NCI-H748 treated with DMSO at 0.1 percent for 48 hours (cell line): ENCODE results near the gene HOXB3.
A peak's percentile ranks its signal among the peaks of the same experiment; 100 is the strongest.

Experiments used
- DNase-seq: peaks from one replicate; lab custom pipeline; 2025; lab: John Stamatoyannopoulos, UW

The HOXB3 gene

DNA sequence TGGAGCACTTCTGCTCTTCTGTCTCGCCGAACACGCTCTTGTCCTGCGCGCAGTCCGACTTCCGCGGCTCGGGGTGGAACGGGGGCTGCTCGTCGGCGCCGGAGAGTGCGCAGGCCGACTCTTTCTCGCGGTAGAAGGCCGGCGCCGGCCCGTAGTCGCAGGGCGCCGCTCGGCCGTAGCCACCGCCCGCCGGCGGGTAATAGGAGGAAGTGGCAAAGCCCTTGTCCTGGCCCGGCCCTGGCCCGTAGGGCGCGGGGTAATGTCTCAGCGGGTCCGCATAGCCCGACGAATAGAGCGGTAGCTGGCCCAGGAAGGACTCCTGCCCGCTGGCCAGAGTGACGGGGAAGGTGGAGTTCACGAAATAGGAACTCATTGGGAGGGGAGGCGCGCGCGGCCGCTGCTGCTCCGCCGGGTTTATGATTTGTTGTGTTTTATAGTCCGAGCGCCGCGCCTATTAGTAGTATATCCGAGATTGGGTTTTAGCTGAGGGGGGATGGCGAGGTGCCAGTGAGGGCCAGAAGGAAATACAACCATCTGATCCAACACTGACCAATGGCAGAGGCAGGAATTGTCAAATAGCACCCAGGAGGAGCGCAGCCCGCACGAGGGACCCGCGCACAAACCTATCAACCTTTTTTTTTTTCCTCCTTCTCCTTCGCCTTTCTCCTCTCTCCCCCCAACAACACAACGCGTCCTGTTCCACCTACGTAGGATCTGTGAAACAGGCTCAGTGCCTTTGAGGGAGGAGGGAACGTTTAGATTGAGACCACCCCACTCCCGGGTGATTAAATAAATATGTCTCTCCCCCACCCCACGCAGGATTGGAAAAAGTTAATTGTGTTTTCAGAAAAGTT, 8.0 kb upstream of the HOXB3 start:
- peak; percentile 25 for DNase-seq

DNA sequence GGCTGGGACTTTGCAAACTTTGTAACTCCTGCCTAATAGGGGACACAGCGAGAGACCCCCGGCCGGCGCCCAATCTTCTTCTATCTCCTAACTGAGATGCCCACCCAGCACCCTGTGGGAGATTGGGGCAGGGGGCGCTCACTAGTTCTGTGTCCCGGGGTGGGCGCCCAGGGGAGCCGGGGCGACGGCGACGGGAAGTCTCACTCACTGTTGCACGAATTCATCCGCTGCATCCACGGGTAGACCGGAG, 7.4 kb upstream of the HOXB3 start:
- no peak for DNase-seq

DNA sequence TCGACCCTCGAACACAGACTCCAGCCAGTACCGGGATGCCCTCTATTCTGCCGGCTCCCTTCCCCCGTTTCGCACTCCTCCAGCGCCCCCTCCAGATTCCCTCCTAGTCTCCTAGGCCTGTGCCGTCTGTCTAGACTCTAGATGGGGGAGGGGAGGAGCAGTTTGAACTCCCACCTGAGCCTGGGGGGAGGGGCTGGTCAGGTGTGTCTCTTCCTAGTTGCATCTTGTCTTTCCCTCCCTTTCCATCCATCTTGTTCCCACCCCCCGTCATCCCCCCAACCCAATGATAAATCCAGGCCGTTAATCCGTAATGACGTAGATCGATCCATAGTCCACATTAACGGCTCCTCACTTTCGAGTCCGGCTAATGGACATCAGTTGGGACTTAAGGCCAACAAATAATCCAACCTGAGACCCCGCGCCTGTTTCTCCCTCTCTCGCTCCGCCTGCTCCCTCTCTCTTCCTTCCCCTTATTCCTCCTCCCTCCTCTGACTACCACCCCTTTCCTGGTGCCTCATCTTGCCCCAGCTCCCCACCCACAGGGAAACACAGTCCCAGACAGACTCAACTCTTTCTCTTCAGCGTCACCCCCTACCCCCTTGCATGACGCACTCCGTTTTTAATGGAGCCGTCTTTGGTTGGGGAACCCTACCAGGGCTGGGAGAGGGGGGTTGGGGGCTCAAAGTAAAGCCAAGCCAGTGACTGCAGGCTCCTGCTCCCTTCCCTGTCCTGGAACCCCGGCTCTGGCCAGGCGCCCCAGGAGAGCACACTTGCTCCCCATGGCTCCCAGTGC, 6.9 kb upstream of the HOXB3 start:
- no peak for DNase-seq

DNA sequence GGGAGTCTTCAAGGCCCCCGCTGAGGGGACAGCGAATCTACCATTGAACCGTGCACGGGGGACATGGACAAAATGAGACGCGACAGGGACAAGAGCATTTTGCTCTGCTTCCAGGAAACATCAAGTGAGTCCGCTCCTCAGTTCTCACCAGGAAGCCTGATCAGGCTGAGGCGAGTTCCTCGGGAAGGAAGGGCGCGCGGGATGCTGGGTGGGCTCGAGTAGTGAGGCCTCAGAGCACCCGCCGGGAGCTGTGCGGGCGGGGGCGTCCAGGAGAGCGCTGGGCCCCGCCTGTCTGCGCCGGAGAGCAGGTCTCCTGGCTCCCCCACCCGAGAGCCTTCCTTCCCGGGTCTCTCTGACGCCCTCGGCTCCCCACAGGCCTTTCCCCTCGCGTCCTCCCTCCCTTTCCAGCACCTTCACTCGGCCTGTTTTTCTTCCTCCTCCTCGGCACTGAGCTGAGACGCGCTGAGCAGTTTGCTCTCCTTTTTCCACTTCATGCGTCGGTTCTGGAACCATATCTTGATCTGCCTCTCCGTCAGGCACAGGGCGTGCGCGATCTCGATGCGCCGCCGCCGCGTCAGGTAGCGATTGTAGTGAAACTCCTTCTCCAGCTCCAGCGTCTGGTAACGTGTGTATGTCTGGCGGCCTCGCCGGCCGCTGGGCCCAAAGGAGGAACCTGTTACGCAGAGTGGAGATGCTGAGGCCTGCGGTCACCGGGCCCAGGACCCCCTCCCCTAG, 6.1 kb upstream of the HOXB3 start:
- DNase-seq = no peak

DNA sequence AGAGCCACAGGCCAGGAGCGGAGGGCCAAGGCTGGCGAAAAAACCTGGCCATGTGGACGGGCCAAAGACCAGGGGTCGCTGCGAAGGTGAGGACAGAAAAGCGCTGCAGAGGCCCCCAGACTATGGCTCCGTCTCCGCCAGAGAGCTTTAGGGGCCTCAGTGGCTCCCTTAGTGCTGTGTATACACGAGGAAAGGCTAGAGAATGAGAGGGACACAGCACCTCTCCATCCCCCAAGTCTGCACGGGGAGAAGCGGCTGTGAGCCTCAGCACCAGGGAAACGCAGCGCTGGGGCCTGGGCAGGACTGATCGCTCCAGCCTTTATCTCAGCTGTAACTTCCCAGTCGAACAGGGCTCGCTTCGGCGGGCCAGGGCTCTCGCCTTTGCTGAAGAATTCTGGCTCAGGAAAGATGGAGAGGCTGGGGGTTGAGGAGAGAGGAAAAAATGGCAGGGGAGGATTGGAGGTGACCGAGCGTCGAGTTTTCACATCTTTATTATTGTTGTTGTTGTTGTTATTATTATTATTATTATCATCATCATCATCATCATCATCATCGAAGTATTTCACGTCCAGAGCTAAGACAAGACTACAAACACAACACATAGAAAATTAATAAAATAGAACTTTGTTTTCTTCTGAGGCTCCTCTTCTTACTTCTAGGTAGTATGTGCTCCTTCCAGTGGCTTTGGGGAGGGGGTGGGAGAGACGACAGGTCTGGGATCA, 5.4 kb upstream of the HOXB3 start:
- DNase-seq = no peak

DNA sequence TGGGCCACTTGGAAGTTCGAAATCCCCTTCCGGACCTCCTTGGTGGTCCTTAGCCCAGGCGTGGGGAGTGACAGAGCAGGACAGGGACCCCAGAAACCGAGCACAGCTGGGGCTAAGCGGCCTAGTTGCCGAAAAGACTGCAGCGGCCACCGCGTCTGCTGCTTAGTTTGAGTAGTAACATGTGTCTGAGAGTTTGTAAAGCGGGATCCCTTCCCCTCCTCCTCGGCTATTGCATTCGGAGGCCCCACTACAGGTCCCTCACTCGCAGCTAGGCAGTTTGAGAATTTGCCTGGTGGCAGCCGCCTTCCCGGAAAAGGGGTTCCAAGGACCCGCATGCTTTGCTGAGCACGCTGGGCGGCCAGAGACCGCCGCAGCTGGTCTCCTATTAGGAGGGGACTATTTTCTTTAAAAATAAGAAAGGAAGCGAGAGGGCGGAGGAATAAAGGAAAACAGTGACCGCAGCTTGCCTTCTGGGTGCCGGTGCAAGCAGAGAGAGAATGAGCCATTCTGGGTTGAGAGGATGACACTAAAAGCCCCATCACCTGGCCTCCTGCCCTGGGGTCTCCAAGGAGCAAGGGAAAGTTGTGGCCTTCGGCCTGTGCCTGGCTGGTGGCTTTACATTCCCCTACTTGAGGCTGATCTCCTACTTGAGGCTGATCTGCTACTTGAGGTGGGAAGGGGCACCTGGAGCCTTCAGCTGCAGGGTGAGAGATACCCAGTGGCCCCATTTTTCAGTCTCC, 4.7 kb upstream of the HOXB3 start:
- no peak for DNase-seq

DNA sequence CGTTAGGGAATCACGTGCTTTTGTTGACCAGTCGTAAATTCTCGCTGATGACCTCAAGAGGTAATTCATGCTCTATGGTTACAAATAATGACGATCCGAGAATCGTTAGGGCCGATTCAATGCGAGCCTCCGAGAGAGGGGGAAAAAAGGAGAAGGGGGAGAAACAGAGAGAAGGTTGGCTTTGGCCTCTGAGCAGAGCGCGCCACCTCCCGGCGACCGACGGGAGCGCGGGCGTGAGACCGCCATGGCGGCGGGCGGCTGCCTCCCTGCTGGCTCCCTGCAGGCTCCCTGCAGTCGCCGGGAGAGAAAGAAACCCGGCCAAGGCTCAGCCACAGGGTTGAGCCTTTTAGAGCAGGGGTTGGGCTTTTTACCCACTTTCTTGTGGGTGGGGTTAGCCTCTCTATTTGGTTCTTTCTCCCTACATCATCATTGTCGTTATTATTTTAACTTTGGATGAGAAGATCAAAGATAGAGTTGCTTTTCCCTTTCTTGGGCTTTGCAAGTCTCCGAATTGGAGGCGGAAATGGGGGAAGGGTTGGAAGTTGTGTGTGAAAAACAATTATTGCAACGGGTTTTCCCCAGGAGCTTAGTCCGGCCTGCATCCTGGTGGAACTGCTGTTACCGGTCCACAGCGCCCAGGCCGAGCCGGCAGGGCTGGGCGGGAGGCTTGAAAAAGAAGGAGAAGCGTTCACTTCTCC, 3.9 kb upstream of the HOXB3 start:
- peak; percentile 79 for DNase-seq

DNA sequence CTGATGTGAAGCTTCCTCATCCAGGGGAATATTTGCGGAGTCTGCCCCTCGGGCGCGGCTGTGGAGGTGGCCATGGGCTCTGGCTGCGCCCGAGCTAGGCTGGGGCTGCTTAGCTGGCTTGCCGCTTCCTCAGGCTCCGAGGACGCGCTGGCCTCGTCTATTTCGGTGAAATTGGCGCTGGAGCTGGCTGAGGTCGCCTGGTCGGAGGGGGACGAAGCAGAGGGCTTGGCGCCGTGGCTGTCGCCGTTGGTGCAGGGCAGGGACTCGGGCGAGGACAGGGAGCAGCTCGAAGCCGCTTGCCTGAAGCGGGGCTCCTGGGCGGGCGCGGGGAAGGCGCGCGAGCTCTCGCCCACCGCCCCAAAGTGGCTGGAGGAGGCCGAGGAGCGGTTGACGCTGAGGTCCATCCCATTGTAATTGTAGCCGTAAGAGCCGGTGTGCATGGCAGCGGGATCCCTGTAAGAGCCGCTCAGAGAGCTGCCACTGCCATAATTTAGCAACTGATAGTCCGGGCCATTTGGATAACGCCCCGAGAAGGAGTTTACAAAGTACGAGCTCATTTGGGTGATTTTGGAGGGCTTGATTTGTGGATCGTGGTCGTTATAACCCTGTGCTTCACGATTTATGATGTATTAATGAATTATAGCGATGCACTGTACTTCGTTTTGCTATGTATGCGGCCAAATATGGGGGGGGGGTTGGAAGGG, 3.2 kb upstream of the HOXB3 start, which contains the start of gene HOXB5:
HOXB5 (minus strand) TSS at position 654 of the 704 bp plus-strand sequence; CDS start at position 557, 97 bp downstream.
- peak; percentile 51 for DNase-seq

DNA sequence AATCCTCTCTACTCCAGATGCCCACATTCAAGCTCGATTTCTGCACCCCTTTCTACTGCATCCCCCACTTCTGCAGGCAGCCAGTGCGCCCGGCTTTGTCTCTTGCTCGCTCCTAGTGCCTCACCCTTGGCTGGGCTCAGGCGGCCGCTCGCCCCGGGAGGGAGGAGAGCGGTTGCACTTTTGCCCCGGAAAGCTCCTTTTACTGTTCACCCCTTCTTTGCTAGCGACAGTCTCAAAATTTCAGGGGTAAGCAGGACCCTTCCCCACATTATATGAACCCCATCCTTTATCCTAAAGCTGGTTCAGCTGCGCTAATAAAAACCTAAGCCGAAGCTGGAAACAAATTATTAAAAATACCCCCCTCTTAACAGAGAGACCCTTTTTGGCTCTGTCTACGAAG, 2.5 kb upstream of the HOXB3 start:
- no peak for DNase-seq

DNA sequence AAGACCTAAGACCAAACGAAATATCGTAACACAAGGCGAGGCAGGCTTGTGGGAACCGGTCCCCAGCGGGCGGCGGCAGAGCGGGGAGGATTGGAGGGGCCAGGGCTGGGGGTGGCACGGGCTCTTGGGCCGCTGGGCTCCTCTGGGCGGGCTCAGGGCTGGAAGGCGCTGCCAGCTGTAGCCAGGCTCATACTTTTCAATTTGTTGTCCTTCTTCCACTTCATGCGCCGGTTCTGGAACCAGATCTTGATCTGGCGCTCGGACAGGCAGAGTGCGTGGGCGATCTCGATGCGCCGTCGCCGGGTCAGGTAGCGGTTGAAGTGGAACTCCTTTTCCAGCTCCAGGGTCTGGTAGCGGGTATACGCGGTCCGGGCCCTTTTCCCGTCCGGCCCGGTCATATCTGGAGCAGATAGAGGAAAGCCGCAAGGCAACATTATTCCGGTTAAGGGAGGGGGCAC, 2.0 kb upstream of the HOXB3 start:
- DNase-seq = no peak

DNA sequence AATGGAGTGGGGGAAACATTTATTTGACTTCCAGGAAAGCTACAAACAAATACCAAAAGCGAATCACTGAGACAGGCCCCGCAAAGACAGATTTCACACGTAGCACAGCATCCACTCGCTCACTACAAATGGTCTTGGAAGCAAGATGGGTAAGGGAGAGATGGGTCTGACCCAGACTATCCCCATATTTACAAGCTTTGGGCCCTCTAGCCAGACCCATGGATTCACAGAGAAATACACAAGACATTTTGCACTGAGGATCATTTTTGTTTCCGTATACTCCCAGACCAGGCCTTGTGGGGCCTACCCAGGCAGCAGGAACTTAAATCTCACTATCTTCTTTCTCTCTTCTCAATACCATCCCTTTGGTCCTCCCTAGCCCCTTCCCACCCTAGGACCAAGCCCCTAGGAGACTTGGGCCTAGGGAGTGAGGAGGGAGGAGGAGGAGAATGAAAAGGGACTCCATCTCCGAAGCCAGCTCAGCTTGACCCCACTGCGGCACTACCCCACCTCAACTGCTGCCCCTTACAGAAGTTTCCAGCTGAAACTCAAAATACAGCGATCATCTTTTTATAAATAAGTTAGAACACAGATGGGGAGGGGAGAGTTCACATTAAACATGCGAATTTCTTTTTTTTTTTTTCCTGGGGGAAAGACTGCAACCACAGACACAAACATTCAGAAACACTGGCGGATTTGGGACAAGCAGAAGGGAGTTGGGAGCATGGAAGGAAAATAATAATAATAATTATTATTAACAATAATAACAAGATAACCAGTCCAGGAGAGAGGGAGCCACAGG, 1.4 kb upstream of the HOXB3 start:
- DNase-seq = no peak

DNA sequence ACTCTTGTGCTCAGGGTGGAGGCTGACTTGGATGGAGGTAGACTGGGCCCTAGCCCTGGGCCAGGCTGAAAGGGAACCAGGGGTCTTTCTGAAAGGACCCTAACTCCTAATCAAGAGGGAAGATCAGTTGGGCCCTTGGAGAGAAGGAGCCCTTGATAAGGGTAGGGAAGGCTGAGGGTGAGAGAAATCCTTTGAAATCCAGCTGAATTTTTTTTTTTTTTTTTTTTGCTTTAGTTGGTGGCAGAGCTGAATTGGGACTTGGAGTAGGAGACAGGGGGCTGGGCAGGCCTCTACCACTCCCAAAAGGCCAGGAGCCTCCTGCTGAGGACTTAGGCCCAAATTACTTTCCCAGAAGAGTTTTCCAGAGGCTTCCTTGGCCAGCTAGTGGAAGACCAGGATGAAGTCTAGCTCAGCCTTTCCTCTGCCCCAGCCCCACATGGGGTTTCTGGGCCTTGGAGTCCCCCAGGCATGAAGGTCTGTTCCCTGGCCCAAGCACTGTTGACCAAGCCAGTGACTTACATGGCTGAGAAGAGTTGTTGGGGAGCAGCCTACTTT, 643 bp upstream of the HOXB3 start:
- DNase-seq = no peak

DNA sequence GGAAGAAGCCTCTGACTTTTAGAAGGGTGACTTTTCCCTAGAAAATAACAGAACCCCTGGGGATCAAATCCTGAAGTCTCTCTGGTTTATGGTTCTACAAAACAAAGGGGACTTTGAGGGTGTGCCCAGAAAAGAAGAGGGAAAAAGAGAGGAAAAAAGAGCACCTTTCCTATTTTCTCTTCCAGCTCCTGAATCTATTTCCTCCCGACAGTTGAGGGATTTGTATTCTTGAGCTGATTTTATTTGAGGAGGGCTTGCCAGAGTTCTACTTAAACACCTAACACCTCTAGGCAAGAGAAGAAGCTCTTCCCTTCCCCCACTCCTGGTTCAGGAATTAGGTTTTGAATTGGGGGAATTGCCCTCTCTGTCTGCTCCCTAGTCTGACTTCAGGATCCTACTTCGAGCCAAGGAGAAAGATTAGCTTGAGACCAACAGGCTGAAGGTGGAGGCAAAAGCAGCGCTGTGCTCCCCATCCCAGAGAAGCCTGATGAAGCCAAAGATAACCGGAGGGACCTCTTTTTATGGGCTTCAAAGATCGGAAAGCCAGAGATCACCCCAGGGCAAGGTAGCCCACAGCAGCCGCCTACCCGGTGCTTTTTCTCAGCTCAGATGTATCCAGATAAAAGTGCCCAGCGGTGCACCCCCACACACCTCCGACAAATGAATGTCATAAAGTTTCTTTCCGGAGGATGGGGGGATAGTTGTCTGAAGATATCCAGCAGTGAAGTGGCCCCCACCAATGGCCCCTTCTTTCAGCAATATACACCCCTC, 796 bp downstream of the HOXB3 start:
- DNase-seq = no peak

DNA sequence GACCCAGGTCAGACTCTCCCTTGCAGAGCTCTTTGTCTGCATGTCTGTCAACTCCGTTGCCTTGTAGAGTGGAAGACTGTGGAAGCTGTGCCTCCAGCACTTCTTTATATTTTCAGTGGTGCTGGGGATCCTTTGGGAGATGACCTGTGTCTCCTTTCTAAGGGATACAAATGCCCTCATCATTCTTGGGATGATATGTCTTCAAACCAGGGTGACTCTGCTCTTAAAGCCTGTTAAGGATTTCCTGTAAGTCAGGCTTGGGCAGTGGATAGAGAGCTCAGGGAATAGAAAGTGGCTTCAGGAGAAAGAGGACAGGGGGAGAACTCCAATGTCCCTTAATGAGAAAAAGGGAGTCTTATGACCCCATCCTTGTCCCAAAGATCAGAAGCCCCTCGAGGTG, 1.5 kb downstream of the HOXB3 start:
- DNase-seq = no peak

DNA sequence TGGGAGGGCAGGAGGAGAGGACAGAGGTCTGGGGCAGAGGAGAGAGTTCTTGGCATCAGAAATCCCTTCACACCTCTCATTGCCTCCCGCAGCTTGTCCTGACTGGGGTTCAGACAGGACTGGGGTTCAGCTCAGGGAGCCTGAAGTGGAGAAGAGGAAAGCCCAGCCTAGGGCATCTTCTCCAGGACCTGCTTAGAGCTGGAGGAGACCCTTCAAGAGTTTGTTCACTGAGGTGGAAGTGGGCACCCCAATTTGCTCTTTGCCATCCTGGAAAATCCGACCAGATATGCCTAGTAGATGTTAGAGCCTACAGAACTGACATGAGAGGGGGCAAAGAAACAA, 2.0 kb downstream of the HOXB3 start:
- no peak for DNase-seq

DNA sequence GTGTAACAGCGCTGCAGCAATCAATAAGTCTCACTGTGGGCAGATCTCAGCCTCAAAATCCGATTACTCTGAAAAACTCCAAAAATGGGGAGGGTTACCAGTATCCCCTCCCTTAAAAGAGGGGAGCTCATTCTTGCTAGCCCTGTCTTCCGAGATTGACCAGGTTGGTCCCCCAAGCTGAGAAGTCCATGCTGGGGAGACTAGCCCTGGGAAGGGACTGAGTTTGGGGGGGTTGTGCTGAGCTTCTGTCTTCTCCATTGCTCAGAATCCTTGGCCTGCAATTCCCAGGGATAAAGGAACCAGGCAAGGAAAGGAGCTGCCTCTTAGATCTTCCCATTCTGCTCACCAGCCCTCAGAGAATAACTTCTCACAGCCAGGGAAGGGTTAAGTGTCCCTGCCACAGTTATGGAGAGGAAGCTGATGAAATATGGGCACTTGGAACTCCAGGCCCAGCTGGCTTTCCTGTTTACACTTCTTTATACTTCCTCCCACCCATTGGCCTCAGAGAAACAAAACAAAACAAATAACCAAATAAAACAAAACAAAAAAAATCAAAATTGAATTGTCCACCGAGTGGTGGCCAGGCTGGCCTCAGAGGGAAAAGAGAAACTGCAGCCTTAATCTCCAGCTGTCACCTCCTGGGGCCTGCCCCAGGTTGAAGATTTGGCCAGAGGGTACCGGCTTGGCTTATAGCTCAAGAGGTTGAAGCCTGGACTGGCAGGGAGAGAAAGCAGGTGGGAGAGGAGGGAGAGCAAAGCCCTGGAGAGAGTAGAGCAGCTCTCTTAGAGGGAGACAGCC, 2.6 kb downstream of the HOXB3 start:
- no peak for DNase-seq
